K562 (cell line): ENCODE results near the gene NAA40.

ENCODE experiments used
- ATF1 ChIP-seq, 2 experiments: fragments of 450-650 bp in 1 of 2; IDR thresholded peaks; 2 replicates each; pipeline ENCODE4 v1.6.1; 2016; ENCODE audit warnings: missing compliant biosample characterization in 1 of 2, missing genetic modification characterization in 1 of 2
- BRCA1 ChIP-seq, 2 experiments: fragments of 450-650 bp in 1 of 2; sonication (generic) in 1 of 2; formaldehyde crosslinking in 1 of 2; IDR thresholded peaks; 2 replicates each; pipeline versions ENCODE4 v1.5.0 to v1.6.1; 2017 to 2020; ENCODE audit warnings: mild to moderate bottlenecking in 1 of 2, missing genetic modification reagents in 1 of 2
- ELK3 ChIP-seq: fragments of 450-650 bp; formaldehyde crosslinking; IDR thresholded peaks from 2 replicates; pipeline ENCODE4 v1.4.0; 2020; ENCODE audit warnings: mild to moderate bottlenecking
- FOXM1 ChIP-seq, 2 experiments: fragments of 450-650 bp in 1 of 2; sonication (generic) in 1 of 2; formaldehyde crosslinking in 1 of 2; IDR thresholded peaks; 2 replicates each; pipeline versions ENCODE4 v1.6.1 to v1.9.0; 2017 to 2022; ENCODE audit warnings: low read depth in 2 of 2, mild to moderate bottlenecking in 2 of 2, missing genetic modification reagents in 1 of 2, moderate library complexity in 1 of 2
- GABPB1 ChIP-seq: sonication (generic); formaldehyde crosslinking; IDR thresholded peaks from 2 replicates; pipeline ENCODE4 v1.8.0; 2022; ENCODE audit warnings: mild to moderate bottlenecking, missing genetic modification reagents
- GMEB1 ChIP-seq: fragments of 250-450 bp; sonication (Bioruptor Pico); IDR thresholded peaks from 2 replicates; pipeline ENCODE4 v1.4.0; 2020; ENCODE audit warnings: mild to moderate bottlenecking
- GTF3C2 ChIP-seq: IDR thresholded peaks from 3 replicates; pipeline ENCODE4 v1.6.1; 2011; ENCODE audit warnings: borderline replicate concordance, mild to moderate bottlenecking, moderate library complexity; ENCODE audit not compliant: insufficient read length; ENCODE audit errors: extremely low read depth
- IRF1 ChIP-seq: sonication (generic); formaldehyde crosslinking; IDR thresholded peaks from 2 replicates; pipeline ENCODE4 v1.8.0; 2022; ENCODE audit warnings: missing genetic modification reagents, mild to moderate bottlenecking, borderline replicate concordance
- MCM3 ChIP-seq: fragments of 450-650 bp; IDR thresholded peaks from 2 replicates; pipeline ENCODE4 v1.6.1; 2016
- RREB1 ChIP-seq: fragments of 250-450 bp; sonication (Bioruptor Pico); IDR thresholded peaks from 2 replicates; pipeline ENCODE4 v1.4.0; 2020
- SIX5 ChIP-seq, 2 experiments: IDR thresholded peaks; 2 replicates each; pipeline ENCODE4 v1.6.1; 2011; ENCODE audit warnings: low read length in 2 of 2, borderline replicate concordance in 1 of 2, low read depth in 1 of 2, mild to moderate bottlenecking in 1 of 2, moderate library complexity in 1 of 2; ENCODE audit not compliant: insufficient read depth in 1 of 2
- TRIM28 ChIP-seq: fragments of 450-650 bp; IDR thresholded peaks from 2 replicates; pipeline ENCODE4 v1.6.1; 2017
- ZBTB33 ChIP-seq: sonication (generic); formaldehyde crosslinking; IDR thresholded peaks from 2 replicates; pipeline ENCODE4 v1.8.1; 2023; ENCODE audit warnings: mild to moderate bottlenecking, missing genetic modification reagents

- TF ChIP-seq SIX5 (IDR thresholded peaks at IDR 0.05; ENCODE audit: borderline replicate concordance in 1 of 2, insufficient read depth in 1 of 2, low read depth in 1 of 2, low read length in 2 of 2) (no peak), GTF3C2 (no peak), TRIM28 (no peak), GABPB1 (CRISPR knock-in tag) (no peak), ELK3 (CRISPR knock-in tag) (no peak), ZBTB33 (CRISPR knock-in tag) (peak; percentile 65; the same call in 1 of the 2 replicates), RREB1 (CRISPR knock-in tag) (no peak), IRF1 (no peak), MCM3 (no peak), FOXM1 (IDR thresholded peaks at IDR 0.05; ENCODE audit: low read depth) (no peak), FOXM1 (CRISPR knock-in tag; IDR thresholded peaks at IDR 0.05; ENCODE audit: low read depth) (no peak), BRCA1 (IDR thresholded peaks at IDR 0.05) (no peak), BRCA1 (CRISPR knock-in tag; IDR thresholded peaks at IDR 0.05) (no peak), ATF1 (CRISPR knock-in tag; IDR thresholded peaks at IDR 0.05) (no peak), ATF1 (tag; IDR thresholded peaks at IDR 0.05) (no peak), GMEB1 (CRISPR knock-in tag) (no peak)
These were observed 6.8 kb downstream of the NAA40 start for GRCh38 chr11:63945477-63946163.
